Heart left ventricle (tissue), 16 donors: Measurements from ENCODE around the gene MED12L. TPM values are rescaled to one million over a fixed set of nuclear protein-coding genes. Genes with fewer than 3 reads are reported as not detected.
A peak's percentile ranks its signal among the peaks of the same experiment; 100 is the strongest.

Experiments
- ATAC-seq, 4 donors: fragments of 200-7000 bp; cut with Tn5 transposase; one replicate each; pipeline ENCODE4 v1.9.1; 2020 to 2022; ENCODE audit warnings: moderate library complexity in 4 of 4, mild to moderate bottlenecking in 3 of 4, moderate number of reproducible peaks in 1 of 4
- DNase-seq, 5 donors: peaks; one replicate each; pipeline ENCODE4 v3.0.0-alpha.2; 2020
- H3K27ac ChIP-seq, 12 donors: fragments of 200-600 bp; sonication (generic) in 4 of 12; one replicate each; pipeline versions ENCODE4 v1.5.0 to v1.8.0; 2016 to 2022; ENCODE audit warnings: mild to moderate bottlenecking in 2 of 12
- H3K27me3 ChIP-seq, 9 donors: fragments of 200-600 bp; sonication (generic) in 2 of 9; one replicate each; pipeline versions ENCODE4 v1.5.1 to v1.8.0; 2016 to 2022; ENCODE audit warnings: mild to moderate bottlenecking in 3 of 9
- H3K36me3 ChIP-seq, 9 donors: fragments of 200-600 bp; sonication (generic) in 2 of 9; one replicate each; pipeline versions ENCODE4 v1.5.0 to v1.8.0; 2018 to 2022; ENCODE audit warnings: mild to moderate bottlenecking in 2 of 9
- H3K4me1 ChIP-seq, 12 donors: fragments of 200-600 bp; sonication (generic) in 4 of 12; one replicate each; pipeline versions ENCODE4 v1.5.0 to v1.8.0; 2016 to 2022; ENCODE audit warnings: mild to moderate bottlenecking in 3 of 12
- H3K4me3 ChIP-seq, 12 donors: fragments of 200-600 bp; sonication (generic) in 4 of 12; one replicate each; pipeline versions ENCODE4 v1.5.0 to v1.8.0; 2017 to 2022; ENCODE audit warnings: mild to moderate bottlenecking in 9 of 12, moderate library complexity in 4 of 12
- H3K9me3 ChIP-seq, 12 donors: fragments of 200-600 bp; sonication (generic) in 4 of 12; one replicate each; pipeline versions ENCODE4 v1.5.0 to v1.8.0; 2016 to 2022; ENCODE audit warnings: mild to moderate bottlenecking in 1 of 12
- CTCF ChIP-seq, 12 donors: fragments of 200-600 bp; sonication (generic) in 4 of 12; IDR thresholded peaks; one replicate each; pipeline versions ENCODE4 v1.5.0 to v1.8.0; 2018 to 2022; ENCODE audit warnings: antibody characterized with exemption in 12 of 12, mild to moderate bottlenecking in 5 of 12
- POLR2A ChIP-seq, 2 donors: fragments of 450-650 bp; IDR thresholded peaks; one replicate each; pipeline ENCODE4 v1.6.1; 2017; ENCODE audit warnings: antibody characterized with exemption in 2 of 2, mild to moderate bottlenecking in 2 of 2, moderate library complexity in 2 of 2
- WGBS, 4 donors: extraction: QIAGEN DNeasy Blood & Tissue Kit in 2 of 4; methylation state at CpG; one replicate each; pipeline versions ENCODE4 v1.1.5 to v1.1.7; 2013 to 2018; 5-methylcytosine and 5-hydroxymethylcytosine counted together
- intact Hi-C, 10 donors: fragments of 100-400 bp; cut with DNase I; formaldehyde crosslinking; loops; one replicate each; pipeline versions ENCODE4 v1.11.1 to v1.14.2; 2022
- polyA plus RNA-seq, 2 donors: library from polyadenylated mRNA; stranded (reverse); fragments of 200-250 nt; gene quantifications; one replicate each; pipeline ENCODE4 v1.2.3, GENCODE V29; 2013
- total RNA-seq, 9 donors: library from RNA; depleted of rRNA in 2 of 9; stranded (reverse); fragments of >200 nt in 2 of 9; fragmentation: NEBNext Ultra II Directional in 3 of 9; extraction: Animal tissue kit (Norgen Biotek cat#: 25700) in 3 of 9; gene quantifications; one replicate each; pipeline versions ENCODE4 v1.1.0 to v1.2.4, GENCODE V29; 2016 to 2023
- donor health status: ischemic (EF 13 %, LVEDD 7.1; RV severe dilation, severe dysfunction).
- donor health status: healthy with polysubstance abuse.
- donor health status: DM: no; HTN: yes; CAD: no.
- donor health status: DM: no; HTN: no; CAD: no.
- donor health status: ischemic (EF 25% LVEDD 6.9; RV normal size, moderate dysfunction).
- donor health status: ischemic (EF 25% LVEDD 5.7; RV mildly dilated, moderate dysfunction).
- donor health status: healthy.
- donor health status: DM: yes; HTN: yes; CAD: no.
- donor health status: ischemic (EF 35%, LVEDD 5.7; RV mildly dilated, moderate dysfunction).
- donor health status: nonischemic (EF 11% LVEDD 7.7; RV severe dilation, severe dysfunction).
- donor health status: DM: yes; HTN: yes; CAD: no.
- donor health status: PGD.
- donor health status: ischemic (EF 29% LVEDD 5.4; RV normal size, mild dysfunction).
- donor health status: nonischemic (EF 23%, LVEDD 6.1; RV moderate dilation, normal function).

MED12L gene
- total and polyA plus RNA-seq, 11 donors, result 0.06 to 2.1 (median 0.39) TPM

GRCh38 chr3:151289445-151289844 lies 204.0 kb downstream of the MED12L start:
- H3K4me1 ChIP-seq, result peaks cover 0 to 2% (median 0%) of the 10 kb centered on the region in 12 donors
- no peak overlapping the region for H3K4me3 ChIP-seq
- no peaks in the 10 kb centered on the region for H3K36me3 ChIP-seq
- intact Hi-C loops, result loop anchor here in 1 of 10 donors (10.0 kb wide), 1 partner anchor 625 kb away; no protein-coding TSS in a partner anchor
- no peak overlapping the region for H3K27ac ChIP-seq
- WGBS, 4 donors, result 50 to 98% (median 61%) methylated on average over 3 of the region's 3 CpGs
- no peak for DNase-seq
- no peaks in the 10 kb centered on the region for H3K27me3 ChIP-seq
- TF ChIP-seq POLR2A (IDR thresholded peaks at IDR 0.05), result no peak
- TF ChIP-seq CTCF (IDR thresholded peaks at IDR 0.05), result no peak
- H3K9me3 ChIP-seq, result no peaks in the 10 kb centered on the region
- no peak for ATAC-seq

- 60 to 77% (median 65%) methylated on average over 3 of the region's 3 CpGs for WGBS, 4 donors
- ATAC-seq, result no peak
- no peaks in the 10 kb centered on the region for H3K9me3 ChIP-seq
- no peaks in the 10 kb centered on the region for H3K4me1 ChIP-seq
- TF ChIP-seq CTCF (IDR thresholded peaks at IDR 0.05), result peak in 9 of 12 donors; percentile 23 to 51 (median 36)
- TF ChIP-seq POLR2A (IDR thresholded peaks at IDR 0.05), result no peak
- no peak for DNase-seq
- no peak overlapping the region for H3K27ac ChIP-seq
- H3K36me3 ChIP-seq, result no peaks in the 10 kb centered on the region
- H3K4me3 ChIP-seq, result no peak overlapping the region
- intact Hi-C loops, result loop anchor here in 2 of 10 donors (10.0 kb wide), 2 partner anchors 496 to 624 kb away; no protein-coding TSS in a partner anchor
- no peaks in the 10 kb centered on the region for H3K27me3 ChIP-seq
These were observed 205.2 kb downstream of the MED12L start for GRCh38 chr3:151290673-151291072.

GRCh38 chr3:151293127-151293526 lies 207.7 kb downstream of the MED12L start:
- Histone ChIP-seq H3K4me1 (no peaks in the 10 kb centered on the region), H3K9me3 (no peaks in the 10 kb centered on the region), H3K36me3 (no peaks in the 10 kb centered on the region), H3K4me3 (no peak overlapping the region), H3K27me3 (no peaks in the 10 kb centered on the region), H3K27ac (no peak overlapping the region)
- ATAC-seq, result no peak
- TF ChIP-seq POLR2A (IDR thresholded peaks at IDR 0.05), result no peak
- no peak for TF ChIP-seq CTCF (IDR thresholded peaks at IDR 0.05)
- intact Hi-C loops, result loop anchor here in 2 of 10 donors (10.0 kb wide), 2 partner anchors 498 to 622 kb away; no protein-coding TSS in a partner anchor
- 79 to 86% (median 83%) methylated on average over 6 of the region's 6 CpGs for WGBS, 4 donors
- DNase-seq, result no peak

GRCh38 chr3:151296226-151296625 lies 210.8 kb downstream of the MED12L start:
- no peaks in the 10 kb centered on the region for H3K4me1 ChIP-seq
- no peaks in the 10 kb centered on the region for H3K9me3 ChIP-seq
- no peak for ATAC-seq
- intact Hi-C loops, result loop anchor here in 2 of 10 donors (10.0 kb wide), 2 partner anchors 501 to 619 kb away; no protein-coding TSS in a partner anchor
- peaks cover 0 to 3% (median 0%) of the 10 kb centered on the region in 9 donors for H3K27me3 ChIP-seq
- no peaks in the 10 kb centered on the region for H3K36me3 ChIP-seq
- DNase-seq, result no peak
- H3K4me3 ChIP-seq, result no peak overlapping the region
- no peak overlapping the region for H3K27ac ChIP-seq
- 83 to 90% (median 88%) methylated on average over 3 of the region's 3 CpGs for WGBS, 4 donors
- TF ChIP-seq POLR2A (IDR thresholded peaks at IDR 0.05) (no peak), CTCF (IDR thresholded peaks at IDR 0.05) (no peak)
